DND-41 (cell line): ENCODE results near the gene GRIK3.

ENCODE experiments used
- CTCF ChIP-seq: IDR thresholded peaks from 2 replicates; pipeline ENCODE4 v1.5.1; 2012; ENCODE audit warnings: borderline replicate concordance, low read length, moderate library complexity, mild to moderate bottlenecking; ENCODE audit not compliant: poor library complexity, severe bottlenecking; ENCODE audit errors: extremely low read depth
- EZH2 ChIP-seq: IDR thresholded peaks from 3 replicates; pipeline ENCODE4 v1.6.1; 2012; ENCODE audit warnings: borderline replicate concordance, low read depth, mild to moderate bottlenecking, moderate library complexity, low read length, inconsistent platforms; ENCODE audit not compliant: severe bottlenecking

GRCh38 chr1:36790191-36790590 is 244.1 kb downstream of the GRIK3 start:
- no peak for TF ChIP-seq CTCF
- TF ChIP-seq EZH2, result no peak
